ENCODE results near the gene LSM11.

GRCh38 chr5:157710882-157711281 is 32.6 kb upstream of the LSM11 start:
- TF ChIP-seq CTCF (IDR thresholded peaks at IDR 0.05), result no peak
- TF ChIP-seq EZH2 (IDR thresholded peaks at IDR 0.05; ENCODE audit: borderline replicate concordance, insufficient read depth, low read depth, low read length, poor library complexity, severe bottlenecking), result no peak

Data from B cell (primary cell).